B cell (primary cell): ENCODE data around the gene ATP5MK. TPM values are rescaled to one million over a fixed set of nuclear protein-coding genes. Genes with fewer than 3 reads are reported as not detected.

Experiments used
- ATAC-seq: fragments of 200-7000 bp; cut with Tn5 transposase; one replicate; pipeline ENCODE4 v1.10.0; 2021; ENCODE audit warnings: low read depth, mild to moderate bottlenecking, moderate number of reproducible peaks, moderate library complexity
- CTCF ChIA-PET: fragments of 350-600 bp; sonication (Branson Sonifier 250); formaldehyde crosslinking; loops from one replicate; lab custom pipeline; 2021; ENCODE audit warnings: antibody characterized with exemption, inconsistent platforms; lab: Charles Lee
- POLR2A ChIA-PET: fragments of 350-600 bp; sonication (Branson Sonifier 250); formaldehyde crosslinking; loops from one replicate; lab custom pipeline; 2021; ENCODE audit warnings: antibody characterized with exemption; lab: Charles Lee
- DNase-seq: peaks from one replicate; pipeline ENCODE4 v3.0.0; 2013
- H2AFZ ChIP-seq: 2 replicates; pipeline ENCODE4 v1.6.1; 2012; ENCODE audit warnings: mild to moderate bottlenecking, low read depth, low read length; ENCODE audit not compliant: insufficient read depth, poor library complexity, severe bottlenecking
- H3K27ac ChIP-seq, 2 donors: 1 replicate in 1 of 2; 2 replicates in 1 of 2; pipeline ENCODE4 v1.5.1; 2012 to 2013; ENCODE audit warnings: low read length in 2 of 2, mild to moderate bottlenecking in 2 of 2, moderate library complexity in 1 of 2
- H3K27me3 ChIP-seq, 4 experiments: fragments of 200-600 bp in 1 of 4; sonication (generic) in 1 of 4; replicated peaks in 1 of 4; 1 replicate in 2 of 4; 2 replicates in 2 of 4; pipeline versions ENCODE4 v1.6.1 to v1.7.0; 2013 to 2016; ENCODE audit warnings: low read length in 3 of 4, mild to moderate bottlenecking in 2 of 4, mixed read lengths in 1 of 4, moderate library complexity in 1 of 4; ENCODE audit not compliant: insufficient read depth in 4 of 4, control insufficient read depth in 3 of 4; ENCODE audit errors: control extremely low read depth in 1 of 4
- H3K36me3 ChIP-seq, 2 experiments: replicated peaks in 1 of 2; 1 replicate in 1 of 2; 2 replicates in 1 of 2; pipeline versions ENCODE4 v1.6.1 to v1.7.1; 2013; ENCODE audit warnings: low read length in 1 of 2; ENCODE audit not compliant: insufficient read depth in 2 of 2, control insufficient read depth in 1 of 2; ENCODE audit errors: control extremely low read depth in 1 of 2, extremely low read depth in 1 of 2
- H3K4me1 ChIP-seq, 2 donors: fragments of 200-600 bp in 1 of 2; sonication (generic) in 1 of 2; 1 replicate in 1 of 2; 2 replicates in 1 of 2; pipeline versions ENCODE4 v1.5.1 to v1.6.1; 2013 to 2017; ENCODE audit warnings: low read length in 2 of 2; ENCODE audit not compliant: control insufficient read depth in 2 of 2, insufficient read depth in 2 of 2
- H3K4me2 ChIP-seq: replicated peaks from 2 replicates; pipeline ENCODE3; 2012; ENCODE audit warnings: mild to moderate bottlenecking, low read depth, low read length; ENCODE audit not compliant: poor library complexity, severe bottlenecking
- H3K4me3 ChIP-seq, 5 experiments: fragments of 200-600 bp in 1 of 5; sonication (generic) in 1 of 5; 1 replicate in 3 of 5; 2 replicates in 2 of 5; pipeline versions ENCODE4 v1.5.1 to v1.7.0; 2011 to 2016; ENCODE audit warnings: low read length in 4 of 5, mild to moderate bottlenecking in 4 of 5, low read depth in 2 of 5, control low read depth in 1 of 5, moderate library complexity in 1 of 5; ENCODE audit not compliant: insufficient read depth in 1 of 5; ENCODE audit errors: control extremely low read depth in 1 of 5, extremely low read depth in 1 of 5
- H3K79me2 ChIP-seq: fragments of 200-600 bp; sonication (generic); one replicate; pipeline ENCODE4 v1.6.0; 2016; ENCODE audit warnings: low read length; ENCODE audit not compliant: control insufficient read depth, insufficient read depth
- H3K9ac ChIP-seq: fragments of 200-600 bp; sonication (generic); 2 replicates; pipeline ENCODE4 v1.6.1; 2017; ENCODE audit warnings: mild to moderate bottlenecking, low read length, moderate library complexity
- H3K9me3 ChIP-seq, 3 donors: one replicate each; pipeline versions ENCODE4 v1.6.1 to v1.7.1; 2013; ENCODE audit warnings: low read length in 2 of 3; ENCODE audit not compliant: control insufficient read depth in 2 of 3, insufficient read depth in 1 of 3; ENCODE audit errors: control extremely low read depth in 1 of 3
- H4K20me1 ChIP-seq: 2 replicates; pipeline ENCODE4 v1.6.0; 2012; ENCODE audit warnings: mild to moderate bottlenecking, low read length; ENCODE audit not compliant: insufficient read depth, control insufficient read depth, poor library complexity, severe bottlenecking
- H3K27ac Mint-ChIP-seq: one replicate; pipeline ENCODE4 v1.8.0; 2021; ENCODE audit warnings: mixed read lengths
- H3K27me3 Mint-ChIP-seq: one replicate; pipeline ENCODE4 v1.8.0; 2021; ENCODE audit warnings: mixed read lengths
- H3K4me1 Mint-ChIP-seq: one replicate; pipeline ENCODE4 v1.8.0; 2021; ENCODE audit warnings: mixed read lengths
- H3K4me3 Mint-ChIP-seq: one replicate; pipeline ENCODE4 v1.8.0; 2021; ENCODE audit warnings: mixed read lengths
- H3K9me3 Mint-ChIP-seq: one replicate; pipeline ENCODE4 v1.8.0; 2022; ENCODE audit warnings: mixed read lengths; ENCODE audit not compliant: insufficient read depth
- CTCF ChIP-seq: fragments of 200-600 bp; IDR thresholded peaks from one replicate; pipeline ENCODE4 v1.8.0; 2022; ENCODE audit warnings: antibody characterized with exemption, mild to moderate bottlenecking
- EZH2 ChIP-seq: IDR thresholded peaks from 2 replicates; pipeline ENCODE4 v1.6.1; 2012; ENCODE audit warnings: borderline replicate concordance, low read depth, mild to moderate bottlenecking, moderate library complexity, low read length; ENCODE audit not compliant: insufficient read depth, poor library complexity, severe bottlenecking
- WGBS: methylation state at CpG from one replicate; pipeline ENCODE4 v1.1.5; 2013; ENCODE audit warnings: missing lambda C conversion rate; ENCODE audit not compliant: insufficient coverage; 5-methylcytosine and 5-hydroxymethylcytosine counted together
- intact Hi-C: fragments of 100-400 bp; cut with micrococcal nuclease; formaldehyde crosslinking; loops from one replicate; pipeline ENCODE4 v1.10.0; 2022
- polyA plus RNA-seq: library from polyadenylated mRNA; depleted of rRNA; stranded (reverse); fragments of >200 nt; gene quantifications from 2 replicates; pipeline ENCODE4 v1.2.3, GENCODE V29; 2012
- total RNA-seq, 2 donors: library from RNA; stranded (reverse); fragments of 120-200 nt in 1 of 2; gene quantifications; 1 replicate in 1 of 2; 2 replicates in 1 of 2; pipeline versions ENCODE4 v1.2.3 to v1.2.4, GENCODE V29; 2013 to 2022

The ATP5MK gene
- total and polyA plus RNA-seq, 2 donors (not counting 1 experiment from before 2014, with no cell fraction given): 96.6 to 99.9 TPM

- peaks cover 4% of the 10 kb centered on the region for H3K4me1 Mint-ChIP-seq
- H4K20me1 ChIP-seq: no peaks in the 10 kb centered on the region
- H3K9me3 ChIP-seq: no peaks in the 10 kb centered on the region
- no peak overlapping the region for H3K27ac Mint-ChIP-seq
- no peak overlapping the region for H3K9ac ChIP-seq
- no peaks in the 10 kb centered on the region for H3K9me3 Mint-ChIP-seq
- H3K79me2 ChIP-seq: peaks cover 27% of the 10 kb centered on the region
- DNase-seq: no peak
- no peaks in the 10 kb centered on the region for H3K27me3 Mint-ChIP-seq
- ChIA-PET POLR2A (no interaction called here), CTCF (no interaction called here)
- no peak overlapping the region for H3K4me2 ChIP-seq
- ATAC-seq: no peak
- intact Hi-C loops: no loop called here
- no peak overlapping the region for H2AFZ ChIP-seq
- no peak overlapping the region for H3K4me3 Mint-ChIP-seq
- TF ChIP-seq EZH2 (no peak), CTCF (no peak)
- H3K27me3 ChIP-seq: no peaks in the 10 kb centered on the region
- 57% methylated on average over 1 of the region's 3 CpGs for WGBS
- no peak overlapping the region for H3K4me3 ChIP-seq
- H3K4me1 ChIP-seq: peaks cover 0 to 11% of the 10 kb centered on the region in 2 donors
- peaks cover 8 to 26% of the 10 kb centered on the region in 2 experiments for H3K36me3 ChIP-seq
- H3K27ac ChIP-seq: no peak overlapping the region
These were observed 22.7 kb downstream of the ATP5MK start for GRCh38 chr10:103373544-103373943.

GRCh38 chr10:103367782-103368518, 28.3 kb downstream of the ATP5MK start, which contains the start of gene TAF5:
TAF5 (plus strand) TSS chr10:103367976; CDS start chr10:103367990, 14 bp downstream.
- CTCF ChIA-PET: interaction anchor here (0.8 to 1.3 kb wide), 5 partner anchors 16 to 451 kb away, joined by 3 read pairs; partner anchors contain the start of genes ATP5MK and PDCD11
- POLR2A ChIA-PET: interaction anchor here (0.5 to 2.0 kb wide), 7 partner anchors 17 to 726 kb away, joined by 3 to 8 read pairs (median 4); partner anchors contain the start of genes ATP5MK, CNNM2, PCGF6 and PDCD11
- H3K27ac Mint-ChIP-seq: peak within 1 kb of the TSS; percentile 97

More at GRCh38 chr10:103367782-103368518, 28.3 kb downstream of the ATP5MK start, which contains the start of gene TAF5:
- intact Hi-C loops: loop anchor here (1.0 to 10.0 kb wide), 7 partner anchors 17 to 754 kb away; partner anchors contain the start of genes ATP5MK, CNNM2, PCGF6 and PDCD11
- Mint-ChIP-seq H3K9me3 (no peaks in the 10 kb centered on the region), H3K4me1 (peaks cover 10% of the 10 kb centered on the region), H3K4me3 (peak within 1 kb of the TSS; percentile 98), H3K27me3 (no peaks in the 10 kb centered on the region)
- Histone ChIP-seq H4K20me1 (no peaks in the 10 kb centered on the region), H3K4me2 (peak within 1 kb of the TSS; percentile 84), H3K27ac (peak within 1 kb of the TSS; percentile 62 to 81), H3K79me2 (peaks cover 27% of the 10 kb centered on the region), H3K36me3 (no peaks in the 10 kb centered on the region), H3K27me3 (no peaks in the 10 kb centered on the region), H3K4me3 (peak within 1 kb of the TSS; percentile 59 to 93 (median 88)), H3K9ac (peak within 1 kb of the TSS; percentile 73), H3K4me1 (peaks cover 3 to 16% of the 10 kb centered on the region in 2 donors), H2AFZ (peak within 1 kb of the TSS; percentile 97), H3K9me3 (no peaks in the 10 kb centered on the region)
- DNase-seq (peak; percentile 95), ATAC-seq (peak; percentile 71)
- TF ChIP-seq CTCF (no peak), EZH2 (no peak)
- under 1% methylated on average over 81 of the region's 81 CpGs for WGBS
